Loucy (cell line): ENCODE results near the gene TOP1.

ENCODE experiments used
- H2AFZ ChIP-seq: fragments of 200-600 bp; sonication (generic); 2 replicates; pipeline ENCODE4 v1.6.0; 2016; ENCODE audit warnings: antibody characterized with exemption, mild to moderate bottlenecking, low read length, moderate library complexity
- H3F3A ChIP-seq: fragments of 200-600 bp; 2 replicates; pipeline ENCODE4 v1.6.0; 2016; ENCODE audit warnings: antibody characterized with exemption, low read depth, mild to moderate bottlenecking
- H3K27me3 ChIP-seq: fragments of 200-600 bp; sonication (generic); 2 replicates; pipeline ENCODE4 v1.6.1; 2014; ENCODE audit warnings: low read length, mild to moderate bottlenecking; ENCODE audit not compliant: insufficient read depth, poor library complexity, severe bottlenecking
- H3K36me3 ChIP-seq: fragments of 200-600 bp; sonication (generic); 2 replicates; pipeline ENCODE4 v1.6.1; 2016; ENCODE audit warnings: low read length; ENCODE audit not compliant: insufficient read depth
- H3K4me1 ChIP-seq: fragments of 200-600 bp; sonication (generic); 2 replicates; pipeline ENCODE4 v1.5.1; 2014; ENCODE audit warnings: low read length, mild to moderate bottlenecking; ENCODE audit not compliant: insufficient read depth, poor library complexity, severe bottlenecking
- H3K4me2 ChIP-seq: fragments of 200-600 bp; sonication (generic); 2 replicates; pipeline ENCODE4 v1.6.0; 2014; ENCODE audit warnings: antibody characterized with exemption, low read length, low read depth, mild to moderate bottlenecking; ENCODE audit not compliant: poor library complexity, severe bottlenecking
- H3K4me3 ChIP-seq: fragments of 200-600 bp; sonication (generic); 2 replicates; pipeline ENCODE4 v1.5.1; 2014; ENCODE audit warnings: low read length, mild to moderate bottlenecking, mixed read lengths; ENCODE audit not compliant: poor library complexity, severe bottlenecking
- H3K79me2 ChIP-seq: fragments of 200-600 bp; sonication (generic); 2 replicates; pipeline ENCODE4 v1.6.1; 2014; ENCODE audit warnings: low read length; ENCODE audit not compliant: insufficient read depth
- H3K9ac ChIP-seq: fragments of 200-600 bp; sonication (generic); 2 replicates; pipeline ENCODE4 v1.6.0; 2014; ENCODE audit warnings: mild to moderate bottlenecking, low read depth, low read length, moderate library complexity; ENCODE audit not compliant: poor library complexity, severe bottlenecking
- H3K9me2 ChIP-seq: fragments of 200-600 bp; sonication (generic); replicated peaks from 2 replicates; pipeline ENCODE4 v1.6.1; 2016; ENCODE audit warnings: low read depth, low read length, mixed read lengths
- H3K9me3 ChIP-seq: fragments of 200-600 bp; sonication (generic); 2 replicates; pipeline ENCODE4 v1.6.1; 2014; ENCODE audit warnings: mild to moderate bottlenecking, antibody characterized with exemption, low read length, low read depth; ENCODE audit not compliant: insufficient read depth
- H4K20me1 ChIP-seq: fragments of 200-600 bp; sonication (generic); 2 replicates; pipeline ENCODE4 v1.6.0; 2014; ENCODE audit warnings: antibody characterized with exemption, low read length, mild to moderate bottlenecking; ENCODE audit not compliant: insufficient read depth, poor library complexity, severe bottlenecking
- CTCF ChIP-seq: fragments of 200-600 bp; sonication (generic); conservative IDR thresholded peaks from 2 replicates; pipeline ENCODE4 v1.5.1; 2014; ENCODE audit warnings: mild to moderate bottlenecking, antibody characterized with exemption, low read length
- EZH2phosphoT487 ChIP-seq: fragments of 200-600 bp; IDR thresholded peaks from 2 replicates; pipeline ENCODE4 v1.6.1; 2018; ENCODE audit warnings: antibody characterized with exemption, mild to moderate bottlenecking, moderate library complexity, borderline replicate concordance

The TOP1 gene

GRCh38 chr20:40991181-40991889, 37.3 kb upstream of the TOP1 start:
- no peaks in the 10 kb centered on the region for H3K27me3 ChIP-seq
- no peaks in the 10 kb centered on the region for H3F3A ChIP-seq
- peak overlapping the region; percentile 25 for H2AFZ ChIP-seq
- H3K9me3 ChIP-seq = no peaks in the 10 kb centered on the region
- peak overlapping the region; percentile 59 for H3K4me2 ChIP-seq
- TF ChIP-seq EZH2phosphoT487 (no peak), CTCF (no peak)
- H3K4me3 ChIP-seq = peak overlapping the region; percentile 12
- no peaks in the 10 kb centered on the region for H3K9me2 ChIP-seq
- H3K9ac ChIP-seq = peak overlapping the region; percentile 53
- H3K36me3 ChIP-seq = no peaks in the 10 kb centered on the region
- peaks cover 30% of the 10 kb centered on the region for H3K4me1 ChIP-seq
- no peaks in the 10 kb centered on the region for H4K20me1 ChIP-seq
- no peaks in the 10 kb centered on the region for H3K79me2 ChIP-seq

- Histone ChIP-seq H3K27me3 (no peaks in the 10 kb centered on the region), H2AFZ (no peak overlapping the region), H3K4me1 (peaks cover 20% of the 10 kb centered on the region), H3K9ac (no peak overlapping the region), H3K79me2 (no peaks in the 10 kb centered on the region), H4K20me1 (no peaks in the 10 kb centered on the region), H3K4me3 (no peak overlapping the region), H3K36me3 (no peaks in the 10 kb centered on the region), H3K4me2 (no peak overlapping the region), H3K9me2 (no peaks in the 10 kb centered on the region), H3F3A (no peaks in the 10 kb centered on the region; the same call in 1 of the 2 replicates), H3K9me3 (no peaks in the 10 kb centered on the region)
- no peak for TF ChIP-seq EZH2phosphoT487
- TF ChIP-seq CTCF = no peak
Measured at GRCh38 chr20:40992349-40993113, 36.1 kb upstream of the TOP1 start.

GRCh38 chr20:40993794-40994540, 34.7 kb upstream of the TOP1 start:
- Histone ChIP-seq H3K27me3 (no peaks in the 10 kb centered on the region), H4K20me1 (no peaks in the 10 kb centered on the region), H3K9me2 (no peaks in the 10 kb centered on the region), H3F3A (no peaks in the 10 kb centered on the region; the same call in 1 of the 2 replicates), H3K4me1 (peaks cover 20% of the 10 kb centered on the region), H3K79me2 (no peaks in the 10 kb centered on the region), H3K9ac (no peak overlapping the region), H3K4me3 (no peak overlapping the region), H3K4me2 (no peak overlapping the region), H3K36me3 (no peaks in the 10 kb centered on the region), H2AFZ (no peak overlapping the region), H3K9me3 (no peaks in the 10 kb centered on the region)
- TF ChIP-seq CTCF = no peak
- TF ChIP-seq EZH2phosphoT487 = no peak
